Tibial nerve (tissue), 4 donors: ENCODE results near the gene ATP1B3. TPM values are rescaled to one million over a fixed set of nuclear protein-coding genes. Genes with fewer than 3 reads are reported as not detected.
"Not testable (repeated sequence)": the region's sequence is repeated elsewhere in the genome, so short reads cannot be mapped to it uniquely, and the experiment has no call there.

Experiments
- DNase-seq, 2 donors: peaks; one replicate each; pipeline ENCODE4 v3.0.0-alpha.2; 2019; ENCODE audit warnings: low spot score in 2 of 2
- H3K27ac ChIP-seq, 4 donors: fragments of 200-600 bp; sonication (generic) in 3 of 4; one replicate each; pipeline ENCODE4 v1.5.1; 2017 to 2019; ENCODE audit warnings: mild to moderate bottlenecking in 1 of 4
- H3K27me3 ChIP-seq, 2 donors: fragments of 200-600 bp; sonication (generic) in 1 of 2; one replicate each; pipeline versions ENCODE4 v1.5.1 to v1.6.0; 2017 to 2019
- H3K36me3 ChIP-seq, 3 donors: fragments of 200-600 bp; sonication (generic); one replicate each; pipeline ENCODE4 v1.5.1; 2018 to 2019
- H3K4me1 ChIP-seq, 4 donors: fragments of 200-600 bp; sonication (generic) in 3 of 4; one replicate each; pipeline ENCODE4 v1.5.1; 2017 to 2019
- H3K4me3 ChIP-seq, 4 donors: fragments of 200-600 bp; sonication (generic) in 3 of 4; one replicate each; pipeline ENCODE4 v1.5.1; 2017 to 2019; ENCODE audit warnings: mild to moderate bottlenecking in 1 of 4, moderate library complexity in 1 of 4
- H3K9me3 ChIP-seq, 4 donors: fragments of 200-600 bp; sonication (generic) in 3 of 4; one replicate each; pipeline ENCODE4 v1.5.1; 2017 to 2019
- CTCF ChIP-seq, 5 experiments: fragments of 200-600 bp in 3 of 5; fragments of 450-650 bp in 2 of 5; sonication (generic) in 3 of 5; IDR thresholded peaks; one replicate each; pipeline ENCODE4 v1.5.1; 2016 to 2019; ENCODE audit warnings: antibody characterized with exemption in 5 of 5, mild to moderate bottlenecking in 3 of 5, moderate library complexity in 2 of 5
- EP300 ChIP-seq, 2 donors: sonication (generic); formaldehyde crosslinking; IDR thresholded peaks; one replicate each; pipeline ENCODE4 v1.6.1; 2017; ENCODE audit warnings: antibody characterized with exemption in 2 of 2, mild to moderate bottlenecking in 1 of 2
- POLR2A ChIP-seq, 2 donors: fragments of 450-650 bp; IDR thresholded peaks; one replicate each; pipeline ENCODE4 v1.6.1; 2017; ENCODE audit warnings: antibody characterized with exemption in 2 of 2, mild to moderate bottlenecking in 2 of 2, moderate library complexity in 2 of 2
- WGBS, 2 donors: methylation state at CpG; one replicate each; pipeline ENCODE4 v1.1.5; 2018; 5-methylcytosine and 5-hydroxymethylcytosine counted together
- total RNA-seq, 4 donors: library from RNA; depleted of rRNA; stranded (reverse); fragments of >200 nt; gene quantifications; one replicate each; pipeline ENCODE4 v1.1.0, GENCODE V29; 2016

ATP1B3 gene
- total RNA-seq, 4 donors from 2014 or later: 73.3 to 98.0 (median 92.9) TPM

- Histone ChIP-seq H3K36me3 (peaks cover 0 to 6% (median 0%) of the 10 kb centered on the region in 3 donors), H3K27ac (peak overlapping the region in 1 of 4 donors; percentile 97), H3K4me1 (peaks cover 0 to 39% (median 7%) of the 10 kb centered on the region in 4 donors), H3K27me3 (no peaks in the 10 kb centered on the region), H3K9me3 (no peaks in the 10 kb centered on the region), H3K4me3 (peak overlapping the region in 1 of 4 donors; percentile 73)
- WGBS, 2 donors: 90 to 92% methylated on average over 2 of the region's 2 CpGs
- DNase-seq: no peak
- TF ChIP-seq POLR2A (IDR thresholded peaks at IDR 0.05): no peak
- TF ChIP-seq CTCF (IDR thresholded peaks at IDR 0.05): no peak
- TF ChIP-seq EP300 (IDR thresholded peaks at IDR 0.05): no peak
Measured at GRCh38 chr3:141878817-141879216, 2.4 kb downstream of the ATP1B3 start.

GRCh38 chr3:141881702-141882101 is 5.3 kb downstream of the ATP1B3 start:
- no peak for DNase-seq
- Histone ChIP-seq H3K9me3 (no peaks in the 10 kb centered on the region), H3K36me3 (peaks cover 0 to 6% (median 0%) of the 10 kb centered on the region in 3 donors), H3K4me3 (no peak overlapping the region), H3K27me3 (no peaks in the 10 kb centered on the region), H3K27ac (no peak overlapping the region), H3K4me1 (peaks cover 0 to 41% (median 7%) of the 10 kb centered on the region in 4 donors)
- no peak for TF ChIP-seq CTCF (IDR thresholded peaks at IDR 0.05)
- no peak for TF ChIP-seq POLR2A (IDR thresholded peaks at IDR 0.05)
- TF ChIP-seq EP300 (IDR thresholded peaks at IDR 0.05): no peak
- 79 to 91% methylated on average over 4 of the region's 4 CpGs for WGBS, 2 donors

GRCh38 chr3:141887051-141887450 is 10.6 kb downstream of the ATP1B3 start:
- no peaks in the 10 kb centered on the region for H3K27me3 ChIP-seq
- DNase-seq: no peak
- H3K4me3 ChIP-seq: no peak overlapping the region
- H3K36me3 ChIP-seq: peaks cover 0 to 6% (median 0%) of the 10 kb centered on the region in 3 donors
- WGBS, 2 donors: 84 to 95% methylated on average over 5 of the region's 5 CpGs
- no peaks in the 10 kb centered on the region for H3K9me3 ChIP-seq
- no peak overlapping the region for H3K27ac ChIP-seq
- peaks cover 0 to 12% (median 0%) of the 10 kb centered on the region in 4 donors for H3K4me1 ChIP-seq
- TF ChIP-seq CTCF (IDR thresholded peaks at IDR 0.05) (no peak), POLR2A (IDR thresholded peaks at IDR 0.05) (no peak), EP300 (IDR thresholded peaks at IDR 0.05) (no peak)

GRCh38 chr3:141888548-141888947 is 12.1 kb downstream of the ATP1B3 start:
- peaks cover 0 to 11% (median 0%) of the 10 kb centered on the region in 4 donors for H3K4me1 ChIP-seq
- WGBS, 2 donors: 80 to 100% methylated on average over 3 of the region's 3 CpGs
- not testable (repeated sequence) for H3K36me3 ChIP-seq, H3K9me3 ChIP-seq, H3K27me3 ChIP-seq, H3K4me3 ChIP-seq, H3K27ac ChIP-seq, DNase-seq

GRCh38 chr3:141894524-141895176 is 18.2 kb downstream of the ATP1B3 start:
- peaks cover 0 to under 1% (median 0%) of the 10 kb centered on the region in 4 donors for H3K9me3 ChIP-seq
- H3K27ac ChIP-seq: peak overlapping the region in 1 of 4 donors; percentile 32
- peaks cover 0 to 4% (median 0%) of the 10 kb centered on the region in 3 donors for H3K36me3 ChIP-seq
- DNase-seq: no peak
- H3K4me3 ChIP-seq: no peak overlapping the region
- H3K4me1 ChIP-seq: peaks cover 0 to 7% (median 2%) of the 10 kb centered on the region in 4 donors
- 55 to 64% methylated on average over 5 of the region's 5 CpGs for WGBS, 2 donors
- TF ChIP-seq CTCF (IDR thresholded peaks at IDR 0.05) (no peak), EP300 (IDR thresholded peaks at IDR 0.05) (peak in 1 of 2 donors; percentile 49)
- H3K27me3 ChIP-seq: no peaks in the 10 kb centered on the region
